GM15510 (cell line): ENCODE results near the gene RYR1.

Experiments used
- POLR2A ChIP-seq: IDR thresholded peaks from 3 replicates; pipeline ENCODE4 v1.6.1; 2011; ENCODE audit warnings: borderline replicate concordance; ENCODE audit not compliant: insufficient read length; ENCODE audit errors: extremely low read depth

Gene RYR1

GRCh38 chr19:38412961-38413360 lies 20.5 kb upstream of the RYR1 start:
- no peak for TF ChIP-seq POLR2A

GRCh38 chr19:38413416-38413815 lies 20.1 kb upstream of the RYR1 start:
- TF ChIP-seq POLR2A: no peak

- TF ChIP-seq POLR2A: no peak
Observed at GRCh38 chr19:38417146-38417543, 16.3 kb upstream of the RYR1 start.

GRCh38 chr19:38417544-38418506 lies 15.7 kb upstream of the RYR1 start:
- TF ChIP-seq POLR2A: no peak

- no peak for TF ChIP-seq POLR2A
Observed at GRCh38 chr19:38420935-38421334, 12.6 kb upstream of the RYR1 start.

GRCh38 chr19:38421856-38422255 lies 11.6 kb upstream of the RYR1 start:
- TF ChIP-seq POLR2A: no peak

- no peak for TF ChIP-seq POLR2A
Observed at GRCh38 chr19:38422438-38422837, 11.1 kb upstream of the RYR1 start.

GRCh38 chr19:38424272-38424671 lies 9.2 kb upstream of the RYR1 start:
- no peak for TF ChIP-seq POLR2A

- TF ChIP-seq POLR2A: no peak
Observed at GRCh38 chr19:38425222-38425809, 8.2 kb upstream of the RYR1 start.

- no peak for TF ChIP-seq POLR2A
Observed at GRCh38 chr19:38425810-38426466, 7.6 kb upstream of the RYR1 start, which contains the start of gene RASGRP4. TSS of gene RASGRP4 (minus strand) at chr19:38426219. CDS start at chr19:38426091, 128 bp downstream.

GRCh38 chr19:38429055-38429810 lies 4.3 kb upstream of the RYR1 start:
- no peak for TF ChIP-seq POLR2A

GRCh38 chr19:38429811-38430156 lies 3.7 kb upstream of the RYR1 start:
- no peak for TF ChIP-seq POLR2A

GRCh38 chr19:38430931-38431330 lies 2.6 kb upstream of the RYR1 start:
- TF ChIP-seq POLR2A: no peak

GRCh38 chr19:38434549-38435051 lies 1.1 kb downstream of the RYR1 start:
- no peak for TF ChIP-seq POLR2A
